ENCODE measurements around the gene MED27. TPM values are rescaled to one million over a fixed set of nuclear protein-coding genes. Genes with fewer than 3 reads are reported as not detected.

Gene MED27
- total RNA-seq, 1 donor from 2014 or later: 31.3 TPM

- no peak overlapping the region for H3K27ac Mint-ChIP-seq (ENCODE audit: unreplicated experiment)
- TF ChIP-seq CTCF (conservative IDR thresholded peaks at IDR 0.05): no peak
- no peaks in the 10 kb centered on the region for H3K36me3 Mint-ChIP-seq (ENCODE audit: low read depth)
- H3K4me3 Mint-ChIP-seq: no peak overlapping the region
- no peak for DNase-seq (ENCODE audit: low read depth, low spot score)
- H3K27me3 Mint-ChIP-seq (ENCODE audit: low read depth): no peaks in the 10 kb centered on the region
- H3K9me3 Mint-ChIP-seq: no peaks in the 10 kb centered on the region
- H3K4me1 Mint-ChIP-seq: peaks cover 6% of the 10 kb centered on the region
Observed at GRCh38 chr9:131840751-131841702, 238.6 kb downstream of the MED27 start.

GRCh38 chr9:131840220-131840619, 239.4 kb downstream of the MED27 start:
- H3K4me1 Mint-ChIP-seq: peaks cover under 1% of the 10 kb centered on the region
- no peak for DNase-seq (ENCODE audit: low read depth, low spot score)
- H3K9me3 Mint-ChIP-seq: no peaks in the 10 kb centered on the region
- TF ChIP-seq CTCF (conservative IDR thresholded peaks at IDR 0.05): no peak
- H3K4me3 Mint-ChIP-seq: no peak overlapping the region
- H3K27ac Mint-ChIP-seq (ENCODE audit: unreplicated experiment): no peak overlapping the region
- no peaks in the 10 kb centered on the region for H3K36me3 Mint-ChIP-seq (ENCODE audit: low read depth)
- no peaks in the 10 kb centered on the region for H3K27me3 Mint-ChIP-seq (ENCODE audit: low read depth)

GRCh38 chr9:131839281-131840084, 240.2 kb downstream of the MED27 start:
- Mint-ChIP-seq H3K4me3 (no peak overlapping the region), H3K4me1 (peaks cover 4% of the 10 kb centered on the region), H3K9me3 (no peaks in the 10 kb centered on the region), H3K36me3 (ENCODE audit: low read depth) (no peaks in the 10 kb centered on the region), H3K27me3 (ENCODE audit: low read depth) (no peaks in the 10 kb centered on the region), H3K27ac (ENCODE audit: unreplicated experiment) (no peak overlapping the region)
- no peak for TF ChIP-seq CTCF (conservative IDR thresholded peaks at IDR 0.05)
- DNase-seq (ENCODE audit: low read depth, low spot score): no peak

GRCh38 chr9:131838530-131839280, 241.0 kb downstream of the MED27 start:
- Mint-ChIP-seq H3K4me1 (peaks cover 4% of the 10 kb centered on the region), H3K27ac (ENCODE audit: unreplicated experiment) (no peak overlapping the region), H3K27me3 (ENCODE audit: low read depth) (no peaks in the 10 kb centered on the region), H3K36me3 (ENCODE audit: low read depth) (no peaks in the 10 kb centered on the region), H3K9me3 (no peaks in the 10 kb centered on the region), H3K4me3 (no peak overlapping the region)
- TF ChIP-seq CTCF (conservative IDR thresholded peaks at IDR 0.05): no peak
- no peak for DNase-seq (ENCODE audit: low read depth, low spot score)

- H3K36me3 Mint-ChIP-seq (ENCODE audit: low read depth): no peaks in the 10 kb centered on the region
- no peak for DNase-seq (ENCODE audit: low read depth, low spot score)
- H3K4me3 Mint-ChIP-seq: no peak overlapping the region
- no peaks in the 10 kb centered on the region for H3K27me3 Mint-ChIP-seq (ENCODE audit: low read depth)
- H3K4me1 Mint-ChIP-seq: peaks cover 4% of the 10 kb centered on the region
- H3K27ac Mint-ChIP-seq (ENCODE audit: unreplicated experiment): no peak overlapping the region
- TF ChIP-seq CTCF (conservative IDR thresholded peaks at IDR 0.05): no peak
- no peaks in the 10 kb centered on the region for H3K9me3 Mint-ChIP-seq
Observed at GRCh38 chr9:131837836-131838235, 241.8 kb downstream of the MED27 start.

Data from neural crest cell (in vitro differentiated cells).